HG02870 (cell line): ENCODE data around the gene IDH3A.

Experiments
- ATAC-seq: cut with Tn5 transposase; IDR thresholded peaks from one replicate; pipeline ENCODE4 v1.9.1; 2021; ENCODE audit warnings: mild to moderate bottlenecking, moderate library complexity; ENCODE audit not compliant: unreplicated experiment

Gene IDH3A

GRCh38 chr15:78213956-78214355 lies 64.8 kb downstream of the IDH3A start:
- no peak for ATAC-seq

- no peak for ATAC-seq
Measured at GRCh38 chr15:78216276-78217104, 67.3 kb downstream of the IDH3A start.

- ATAC-seq = no peak
Measured at GRCh38 chr15:78220713-78221112, 71.6 kb downstream of the IDH3A start.
